ENCODE measurements around the gene MMP28.
A peak's percentile ranks its signal among the peaks of the same experiment; 100 is the strongest.
"Not testable (repeated sequence)": the region's sequence is repeated elsewhere in the genome, so short reads cannot be mapped to it uniquely, and the experiment has no call there.

Gene MMP28

DNA sequence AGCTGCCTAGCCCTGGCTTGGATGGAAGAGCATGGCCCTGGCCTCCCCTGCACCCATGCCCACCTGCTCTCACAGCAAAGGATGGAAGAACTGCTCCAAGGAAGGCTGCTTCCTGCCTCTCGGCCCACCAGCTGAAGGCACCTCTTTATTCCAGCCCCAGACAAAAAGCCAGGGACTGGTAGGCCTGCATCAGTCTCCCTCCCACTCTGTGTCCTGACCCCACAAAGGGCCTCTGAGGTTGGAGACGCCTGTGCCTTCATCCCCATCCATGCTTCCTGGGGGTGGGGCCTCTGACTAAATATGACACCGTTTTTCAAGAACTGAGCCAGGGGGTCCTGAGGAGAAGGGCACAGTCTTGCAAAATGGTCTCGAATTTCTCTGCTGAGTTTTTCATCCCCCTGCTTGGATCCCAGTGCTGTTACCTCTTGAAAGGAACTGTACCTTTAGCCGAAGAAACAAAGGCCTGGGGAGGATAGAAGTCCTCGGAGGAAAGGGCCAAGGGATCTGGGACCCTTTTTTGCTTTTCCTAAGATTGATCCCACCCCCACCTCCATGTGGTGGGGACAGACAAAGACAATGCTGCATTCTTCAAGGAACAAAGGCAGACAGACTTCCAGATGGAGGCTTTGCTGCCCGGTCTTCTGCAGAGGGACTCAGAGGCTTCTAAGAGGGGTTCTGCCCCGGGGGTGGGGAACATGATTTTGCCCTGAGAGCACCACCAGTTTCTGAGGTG lies 29.5 kb downstream of the MMP28 start:
- DNase-seq (ENCODE audit: low read depth) = no peak

DNA sequence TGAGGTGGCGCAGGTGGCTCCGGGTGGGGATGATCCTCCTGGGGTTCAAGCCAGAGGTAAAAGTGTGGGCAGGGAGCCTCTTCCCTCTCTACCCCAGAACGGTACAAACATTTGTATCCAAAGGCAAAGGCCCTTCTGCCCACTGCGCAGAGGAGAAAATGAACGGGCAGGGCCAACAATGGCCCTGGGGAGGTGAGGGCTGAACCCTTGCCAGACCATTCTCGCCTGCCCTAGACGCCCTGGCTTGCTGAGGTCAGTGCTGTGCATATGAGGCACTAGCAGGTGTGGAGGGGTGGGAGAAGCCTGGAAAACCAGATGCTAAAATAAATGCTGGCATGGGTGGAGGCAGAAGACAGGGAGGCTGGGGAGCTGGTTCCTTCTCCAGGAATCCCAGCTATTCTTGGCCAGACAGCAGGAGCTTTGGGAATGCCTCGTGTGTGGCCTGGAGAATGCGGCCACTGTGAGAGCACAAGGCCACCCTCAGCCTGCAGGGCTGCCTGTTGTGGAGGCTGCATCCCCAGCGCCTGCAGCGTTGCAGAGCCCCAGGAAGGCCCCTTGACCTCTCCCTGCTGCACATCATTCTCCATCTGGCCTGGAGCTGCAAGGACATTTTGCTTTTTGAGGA lies 30.2 kb downstream of the MMP28 start:
- DNase-seq (ENCODE audit: low read depth) = no peak

DNA sequence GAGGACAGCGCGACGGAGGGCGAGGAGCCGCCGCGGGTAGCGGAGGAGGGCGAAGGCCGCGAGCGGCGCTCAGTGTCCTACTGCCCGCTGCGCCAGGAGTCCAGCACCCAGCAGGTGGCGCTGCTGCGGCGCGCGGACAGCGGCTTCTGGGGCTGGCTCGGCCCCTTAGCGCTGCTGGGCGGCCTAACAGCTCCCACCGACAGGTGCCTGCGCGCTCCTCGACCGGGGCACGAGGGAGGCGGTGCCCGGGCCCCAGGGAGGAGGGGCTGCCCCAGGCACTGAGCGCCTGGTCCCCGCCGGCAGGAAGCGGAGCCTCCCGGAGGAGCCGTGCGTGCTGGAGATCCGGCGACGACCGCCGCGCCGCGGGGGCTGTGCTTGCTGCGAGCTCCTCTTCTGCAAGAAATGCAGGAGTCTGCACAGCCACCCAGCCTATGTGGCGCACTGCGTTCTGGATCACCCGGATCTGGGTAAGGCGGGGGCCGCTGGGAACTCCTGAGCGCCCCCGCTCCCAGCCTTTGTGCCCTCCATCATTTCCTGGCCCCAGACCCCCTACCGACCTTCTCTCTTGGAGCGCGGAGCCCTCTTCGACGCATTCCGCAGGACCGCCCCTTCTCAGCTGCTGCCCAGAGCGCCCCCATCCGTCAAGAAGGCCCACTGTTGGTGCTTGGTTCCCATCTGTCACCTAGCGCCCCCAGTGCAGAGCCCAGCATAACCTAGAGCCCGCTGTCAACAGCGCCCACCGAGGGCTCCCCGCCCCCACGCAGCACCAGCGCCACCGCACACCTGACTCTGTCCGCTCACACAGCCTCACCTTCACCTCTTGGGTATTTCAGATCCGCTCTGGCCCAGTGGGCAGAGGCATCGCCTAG lies 31.1 kb downstream of the MMP28 start:
- peak; percentile 77 for DNase-seq (ENCODE audit: low read depth)

DNA sequence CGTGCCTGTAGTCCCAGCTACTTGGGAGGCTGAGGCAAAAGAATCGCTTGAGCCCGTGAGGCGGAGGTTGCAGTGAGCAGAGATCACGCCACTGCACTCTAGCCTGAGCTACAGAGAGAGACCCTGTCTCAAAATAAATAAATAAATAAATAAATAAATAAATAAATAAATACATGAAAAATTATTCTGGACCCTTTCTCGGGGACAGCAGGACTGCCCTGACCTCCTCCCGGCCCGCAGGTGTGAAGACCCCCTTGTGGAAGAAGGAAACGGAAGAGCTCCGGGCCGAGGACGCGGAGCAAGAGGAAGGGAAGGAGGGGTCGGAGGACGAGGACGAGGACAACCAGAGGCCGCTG lies 31.7 kb downstream of the MMP28 start:
- DNase-seq (ENCODE audit: low read depth) = no peak

DNA sequence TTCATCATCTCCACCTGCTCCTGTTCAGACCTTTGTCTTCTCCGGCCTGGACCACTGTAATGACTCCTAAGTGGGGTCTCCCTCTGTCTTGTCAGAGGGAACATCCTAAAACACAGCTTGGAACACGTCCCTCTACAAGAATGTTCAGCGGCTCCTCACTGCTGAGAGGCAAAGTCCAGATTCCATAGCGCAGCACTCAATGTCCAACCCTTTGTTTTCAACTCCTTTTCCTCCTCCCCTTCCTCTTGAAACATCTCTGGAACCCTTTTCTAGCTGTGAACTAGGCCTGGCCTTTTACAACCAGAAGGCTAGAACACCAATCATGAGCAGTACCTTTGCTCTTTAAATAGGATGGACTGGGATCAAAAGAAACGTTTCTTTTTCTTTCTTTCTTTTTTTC lies 33.8 kb downstream of the MMP28 start:
- no peak for DNase-seq (ENCODE audit: low read depth)

DNA sequence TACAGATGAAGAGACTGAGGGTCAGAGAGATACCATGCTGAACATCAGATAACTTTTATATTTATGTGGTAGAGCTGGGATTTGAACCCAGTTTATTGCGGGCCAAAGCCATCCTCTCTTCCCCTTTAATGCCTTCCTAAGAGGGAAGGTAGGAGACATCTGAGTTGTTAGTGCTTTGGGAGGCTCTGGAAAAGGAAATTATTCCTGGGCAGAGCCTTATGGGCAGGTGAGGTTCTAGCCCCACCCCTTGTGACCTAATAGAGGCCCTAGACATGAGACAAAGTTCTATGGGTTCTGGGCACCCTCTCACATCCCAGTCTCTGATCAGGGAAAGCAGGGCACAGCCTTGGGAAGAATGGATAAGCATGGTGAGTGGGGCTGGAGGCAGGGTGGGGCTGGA lies 34.9 kb downstream of the MMP28 start, which contains the start of gene C17orf50:
Gene C17orf50, plus strand, starts transcription at position 301 of the 400 bp plus-strand sequence. Its CDS starts 55 bp downstream, at position 356.
- no peak for DNase-seq (ENCODE audit: low read depth)

DNA sequence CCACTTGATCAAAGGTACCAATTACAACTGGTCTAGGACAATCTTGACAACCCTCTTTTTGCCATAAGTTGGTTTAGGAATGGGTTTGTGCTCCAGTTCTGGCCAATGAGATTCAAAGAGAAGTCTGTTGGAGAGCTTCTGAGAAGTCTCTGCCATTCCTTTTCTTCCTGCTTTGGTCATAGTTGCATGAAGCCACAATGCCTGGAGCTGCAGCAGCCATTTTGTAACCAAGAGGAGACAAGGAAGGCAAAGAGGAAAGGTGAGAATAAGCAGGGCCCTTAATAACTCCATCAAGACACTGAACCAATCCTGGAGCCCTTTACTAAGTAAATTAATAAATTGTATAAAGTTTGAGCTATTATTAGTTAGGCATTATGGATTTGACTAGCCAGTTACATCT lies 38.2 kb downstream of the MMP28 start:
- no peak for DNase-seq (ENCODE audit: low read depth)

DNA sequence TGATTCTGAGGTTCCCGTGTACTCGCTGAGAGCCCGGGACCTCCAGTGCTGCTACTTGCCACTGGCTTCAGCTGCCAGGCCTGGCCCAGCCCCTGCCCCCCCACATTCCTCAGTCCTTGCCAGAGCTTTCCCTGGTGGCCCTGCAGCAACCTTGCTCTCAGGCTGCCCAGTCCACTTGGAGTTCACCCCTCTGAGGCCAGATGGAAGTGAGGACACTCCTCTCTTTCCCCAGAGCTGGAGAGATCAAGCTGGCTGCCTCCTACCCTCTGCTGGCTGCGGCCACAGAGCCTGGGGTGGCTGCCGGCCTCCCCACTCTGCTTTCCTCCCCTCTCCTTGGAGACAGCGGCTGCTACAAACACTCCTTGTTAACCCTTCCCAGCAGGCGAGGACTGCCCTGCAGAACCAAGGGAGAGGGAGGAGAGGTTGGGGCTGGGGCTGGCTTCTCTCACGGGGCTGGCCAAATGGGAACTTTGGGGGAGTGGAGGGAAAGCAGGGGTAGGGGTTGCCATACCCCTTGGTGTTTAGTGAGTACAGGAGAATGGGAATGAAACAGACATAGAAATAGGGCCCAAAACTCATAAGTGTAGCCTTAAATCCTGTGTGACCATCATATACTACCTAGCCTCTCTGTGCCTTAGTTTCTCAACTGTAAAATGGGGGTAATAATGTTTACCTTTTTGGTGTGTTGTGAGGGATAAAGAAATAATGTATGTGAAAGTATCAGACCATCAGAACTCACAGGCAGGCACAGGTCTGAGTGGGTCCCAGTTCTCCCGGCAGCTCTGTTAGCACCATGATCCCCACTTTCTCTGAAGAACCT lies 42.3 kb downstream of the MMP28 start, which contains the start of gene GAS2L2:
Gene GAS2L2, minus strand, starts transcription at position 295 of the 820 bp plus-strand sequence. CDS start 389 bp downstream, outside the sequence.
- no peak for DNase-seq (ENCODE audit: low read depth)

DNA sequence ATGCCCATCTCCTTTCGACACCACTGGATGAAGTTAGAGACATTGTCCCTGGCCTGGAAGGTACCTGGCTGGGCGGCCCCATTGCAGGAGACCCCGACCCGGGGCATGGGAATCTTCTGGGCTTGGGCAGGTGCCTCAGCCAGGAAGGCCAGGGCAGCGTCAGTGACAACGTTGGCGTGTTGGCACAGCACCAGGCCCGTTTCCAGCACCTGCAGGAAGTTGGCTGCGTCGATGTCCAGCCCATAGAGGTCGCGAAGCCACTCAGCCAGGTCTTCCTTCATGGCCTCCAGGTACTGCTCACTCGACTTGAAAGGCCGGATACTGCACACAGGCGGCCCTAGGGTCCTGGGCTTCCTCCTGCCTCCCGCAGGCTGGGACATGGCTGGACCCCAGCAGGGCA lies 43.0 kb downstream of the MMP28 start:
- no peak for DNase-seq (ENCODE audit: low read depth)

DNA sequence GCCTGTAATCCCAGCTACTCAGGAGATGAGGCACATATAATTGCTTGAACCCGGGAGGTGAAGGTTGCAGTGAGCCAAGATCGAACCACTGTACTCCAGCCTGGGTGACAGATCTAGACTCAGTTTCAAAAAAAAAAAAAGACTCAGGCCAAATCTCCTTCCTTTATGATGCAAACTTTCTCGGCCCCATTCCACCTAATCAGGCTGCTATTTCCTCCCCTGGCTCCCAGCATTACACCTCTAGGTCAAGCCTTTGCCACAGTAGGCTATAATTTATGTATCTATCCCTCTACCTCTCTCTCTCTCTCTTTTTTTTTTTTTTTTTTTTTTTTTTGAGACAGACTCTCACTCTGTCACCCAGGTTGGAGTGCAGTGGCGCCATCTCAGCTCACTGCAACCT lies 43.9 kb downstream of the MMP28 start:
- DNase-seq (ENCODE audit: low read depth) = not testable (repeated sequence)

DNA sequence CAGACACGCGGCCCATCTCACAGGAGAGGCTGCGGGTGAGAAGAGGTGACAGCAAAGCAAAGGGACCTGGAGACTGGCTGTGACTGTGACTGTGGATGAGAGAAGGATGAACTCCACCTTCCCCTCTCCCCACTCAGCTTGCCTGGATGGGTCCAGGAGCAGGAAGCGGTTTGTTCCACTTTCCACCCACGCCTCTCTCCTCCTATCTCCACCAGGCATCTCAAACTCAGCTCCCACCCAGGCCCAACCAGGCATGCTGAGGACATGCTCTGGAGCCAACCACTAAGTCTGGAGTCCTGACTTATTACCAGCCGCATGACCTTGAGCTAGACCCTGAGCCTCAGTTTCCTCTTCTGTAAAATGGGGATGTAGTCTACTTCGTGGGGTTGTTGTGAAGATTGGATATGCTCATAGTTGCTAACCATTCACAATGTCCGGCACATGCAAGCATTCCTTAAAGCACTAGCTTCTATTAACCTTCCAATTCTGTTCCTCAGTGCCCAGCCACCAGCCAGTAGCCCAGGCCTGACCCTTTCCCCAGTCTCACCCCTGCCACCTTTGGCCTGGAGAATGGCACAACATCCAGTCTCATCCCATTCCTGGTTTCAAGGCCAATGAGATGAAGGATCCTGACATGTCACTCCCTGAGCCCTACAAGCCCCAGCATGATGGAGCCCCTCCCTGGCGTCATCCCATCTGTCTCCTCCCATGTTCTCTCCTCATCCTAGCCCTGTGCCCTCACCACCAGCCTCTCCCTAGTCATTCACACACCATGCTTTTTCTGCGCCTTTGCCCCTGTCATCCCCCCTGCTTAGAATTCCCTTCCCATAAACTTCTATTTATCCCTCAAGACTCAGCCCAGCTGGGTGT lies 44.7 kb downstream of the MMP28 start:
- no peak for DNase-seq (ENCODE audit: low read depth)

DNA sequence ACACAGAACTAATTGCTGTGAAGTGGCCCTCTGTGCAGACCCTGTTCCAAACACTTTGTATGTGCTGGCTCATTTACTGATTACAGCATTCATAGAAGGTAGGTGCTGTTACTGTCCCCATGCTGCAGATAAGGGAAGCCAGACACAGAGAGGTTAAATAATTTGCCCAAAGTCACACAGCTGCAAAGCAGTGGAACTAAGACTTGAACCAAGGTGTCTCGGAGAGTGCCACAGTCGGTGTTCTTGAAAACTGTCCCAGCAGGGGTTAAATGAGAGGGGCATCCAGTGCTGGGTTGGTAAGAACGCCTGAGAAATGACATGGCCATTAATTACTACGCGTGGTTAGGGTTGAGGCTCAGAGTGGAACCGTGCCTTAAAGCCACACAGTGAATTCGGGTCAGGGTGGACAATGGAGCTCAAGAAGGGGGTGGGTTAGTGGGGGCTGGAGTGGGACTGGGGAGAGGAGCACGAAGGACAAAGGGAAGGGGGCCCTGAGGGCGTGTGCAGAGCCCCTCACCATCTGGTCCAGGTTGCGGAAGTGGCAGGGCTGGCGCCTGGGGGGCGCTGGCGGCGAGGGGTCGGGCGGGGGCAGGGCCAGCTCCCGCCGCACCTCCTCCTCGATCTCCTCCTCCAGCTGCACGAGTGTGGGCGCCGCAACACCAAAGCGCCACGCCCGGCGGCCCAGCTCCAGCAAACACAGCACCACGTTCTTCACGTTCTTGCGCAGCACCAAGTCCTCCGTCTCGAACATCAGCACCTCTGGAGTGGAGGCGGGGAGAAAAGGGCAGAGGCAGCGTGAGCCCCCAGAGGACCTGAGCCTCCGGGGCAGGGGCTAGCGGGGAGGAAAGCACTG lies 45.7 kb downstream of the MMP28 start:
- DNase-seq (ENCODE audit: low read depth) = no peak

DNA sequence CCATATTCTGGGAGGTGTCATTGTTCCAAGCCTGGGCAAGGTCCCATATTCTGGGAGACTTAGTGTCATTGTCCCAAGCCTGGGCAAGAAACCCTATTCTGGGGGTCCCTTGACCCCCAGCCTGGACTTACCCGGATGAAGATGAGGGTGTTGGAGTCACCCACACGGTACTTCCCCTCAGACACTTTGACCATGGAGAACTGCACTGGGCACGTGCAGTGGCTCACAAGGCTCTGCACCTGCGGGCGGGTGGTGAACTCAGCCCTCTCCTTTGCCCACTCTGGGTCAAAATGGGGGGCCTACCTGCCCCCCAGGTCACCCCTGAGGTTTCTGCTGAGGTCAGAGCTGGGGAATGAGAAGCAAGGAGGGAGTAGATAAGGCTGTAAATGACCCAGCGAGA lies 46.5 kb downstream of the MMP28 start:
- no peak for DNase-seq (ENCODE audit: low read depth)

DNA sequence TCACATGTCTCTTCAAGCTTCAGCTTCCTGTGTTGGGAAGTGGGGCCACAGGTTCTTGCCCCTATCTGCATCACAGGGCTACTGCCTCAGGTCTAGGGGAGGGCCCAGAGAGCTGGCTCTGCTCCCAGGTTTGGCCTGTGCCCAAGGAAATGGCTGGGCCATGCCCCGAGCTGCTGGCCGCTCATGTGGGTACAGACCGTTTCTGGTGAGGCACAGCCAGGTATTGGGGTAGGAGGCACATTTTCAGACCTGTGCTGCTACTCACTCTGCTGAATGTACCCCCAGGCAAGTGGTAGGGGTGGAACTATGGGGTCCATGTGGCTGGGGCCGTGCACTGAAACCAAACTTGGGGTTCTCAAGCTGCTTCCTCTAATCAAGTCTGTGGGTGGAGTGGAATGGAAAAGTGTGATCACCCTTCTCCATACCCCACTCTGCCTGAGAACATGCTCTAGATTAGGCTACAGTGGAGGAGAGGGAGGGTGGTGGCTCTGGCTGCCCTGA lies 47.0 kb downstream of the MMP28 start:
- DNase-seq (ENCODE audit: low read depth) = no peak

DNA sequence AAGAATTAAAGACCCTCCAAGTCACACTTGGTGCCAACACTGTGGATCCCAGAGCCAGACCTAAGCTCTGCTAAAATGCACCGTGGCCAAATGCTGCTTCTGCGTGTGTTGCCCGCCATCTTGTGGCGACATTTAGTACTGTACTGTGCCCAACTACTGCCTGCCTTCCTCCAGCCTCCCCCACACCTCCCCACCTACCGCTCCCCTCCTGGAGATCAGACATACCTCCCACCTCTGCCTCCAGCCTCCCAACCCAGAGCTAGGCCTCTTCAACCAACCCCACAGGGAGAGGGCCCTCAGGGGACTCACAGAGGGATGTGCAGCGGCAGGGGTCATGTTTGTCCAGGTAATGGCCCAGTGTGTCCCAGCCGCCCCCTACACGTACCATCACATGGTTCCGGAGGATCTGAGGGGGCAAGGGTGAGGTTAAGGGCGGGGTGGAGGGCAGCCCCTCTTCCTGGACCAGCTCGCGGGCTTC lies 47.9 kb downstream of the MMP28 start:
- DNase-seq (ENCODE audit: low read depth) = peak; percentile 67

DNA sequence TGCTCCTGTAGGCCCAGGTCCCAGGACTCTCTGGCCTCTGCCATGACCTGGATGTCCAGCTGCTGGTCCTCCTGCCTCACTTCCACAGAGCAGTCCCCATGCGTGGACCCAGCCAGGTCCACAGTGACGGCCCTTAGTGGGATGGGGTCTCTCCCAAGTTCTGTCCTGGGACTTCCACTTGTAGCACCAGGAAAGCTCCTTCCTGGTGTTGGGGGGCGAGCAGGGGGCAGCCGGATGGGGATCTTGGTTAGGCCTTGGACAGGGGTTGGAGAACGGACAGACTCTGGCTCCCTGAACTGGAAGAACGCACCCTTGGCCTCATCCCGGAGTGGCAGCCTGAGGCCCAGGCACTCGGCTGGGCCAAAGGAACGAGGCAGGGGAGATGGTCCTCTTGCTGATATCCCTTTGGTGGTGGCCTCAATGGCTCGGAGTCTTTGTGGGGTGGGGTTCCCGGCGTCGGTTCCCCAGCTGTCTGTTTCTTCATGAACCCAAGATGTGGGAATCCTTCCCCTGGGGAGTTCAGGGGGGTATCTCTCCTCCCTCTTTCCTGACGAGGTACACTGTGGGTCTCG lies 49.6 kb downstream of the MMP28 start:
- DNase-seq (ENCODE audit: low read depth) = no peak

DNA sequence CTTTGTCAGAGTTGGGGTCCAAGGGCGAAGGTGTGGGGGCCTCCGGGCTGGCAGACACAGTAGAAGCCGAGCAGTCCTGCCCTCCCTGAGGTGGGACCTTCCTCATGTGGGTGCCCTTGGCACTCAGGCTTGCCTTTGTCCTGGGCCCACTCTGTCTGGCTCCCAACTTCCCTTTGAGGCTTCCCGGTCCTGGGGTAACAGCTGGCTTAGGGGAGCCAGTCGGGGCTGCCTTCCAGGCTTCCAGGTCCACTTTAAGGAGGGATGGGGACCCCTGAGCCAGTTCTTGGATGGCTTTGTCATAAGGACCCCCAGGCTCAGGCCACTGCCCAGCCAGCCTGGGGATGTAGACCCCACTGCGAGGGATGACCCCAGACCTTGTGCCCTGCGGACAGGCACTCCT lies 50.2 kb downstream of the MMP28 start:
- no peak for DNase-seq (ENCODE audit: low read depth)

DNA sequence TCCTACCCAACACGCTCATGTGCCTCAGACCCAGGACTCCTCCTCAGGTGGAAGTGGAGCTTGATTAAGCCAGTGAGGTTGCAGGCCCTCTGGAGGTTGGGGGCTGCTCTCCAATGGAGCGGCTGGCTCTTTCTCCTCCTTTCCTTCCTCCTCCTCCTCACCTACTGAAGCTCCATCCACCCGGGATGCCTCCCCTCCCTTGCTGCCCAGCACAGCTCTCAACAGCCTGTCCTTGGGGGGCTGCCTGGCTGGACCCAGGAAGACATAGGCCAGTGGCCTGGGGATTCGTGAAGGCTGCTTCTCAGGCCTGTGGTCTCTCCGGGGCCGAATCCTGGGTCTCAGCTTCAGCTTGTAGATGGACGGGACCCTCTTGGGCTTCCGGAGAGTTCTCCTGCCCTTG lies 50.6 kb downstream of the MMP28 start:
- DNase-seq (ENCODE audit: low read depth) = no peak

DNA sequence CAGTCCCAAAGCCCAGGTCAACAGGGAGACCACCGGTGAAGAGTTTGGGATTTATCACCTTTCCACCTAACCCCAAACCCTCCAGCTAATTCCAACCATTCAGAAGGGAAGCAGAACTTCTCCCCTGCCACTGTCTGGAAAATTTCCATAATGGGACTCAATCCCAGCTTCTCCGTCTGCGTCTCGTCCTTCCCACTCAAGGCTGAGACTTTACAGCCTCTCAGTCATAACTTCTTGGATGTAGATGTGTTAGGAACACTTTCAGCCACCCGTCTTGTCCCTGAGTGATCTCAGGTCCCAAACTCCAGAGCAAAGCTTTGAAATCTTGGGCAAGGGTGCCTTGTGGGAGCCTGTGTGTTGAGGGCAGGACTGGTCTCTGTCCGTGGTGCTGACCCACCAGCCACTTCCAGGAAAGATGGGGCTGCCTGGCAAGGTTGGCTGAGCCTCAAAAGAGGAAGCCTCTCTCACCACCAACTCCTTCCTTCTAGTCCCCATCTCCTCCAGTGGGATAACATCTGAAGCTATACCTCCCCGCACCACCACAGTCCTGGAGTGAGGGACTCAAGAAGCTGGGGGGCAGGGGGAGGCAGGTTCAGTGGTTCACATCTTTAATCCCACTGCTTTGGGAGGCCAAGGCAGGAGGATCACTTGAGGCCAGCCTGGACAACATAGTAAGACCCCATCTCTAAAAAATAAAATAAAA lies 51.7 kb downstream of the MMP28 start:
- no peak for DNase-seq (ENCODE audit: low read depth)

Data from activated gamma-delta T cell treated with anti-CD3 and anti-CD28 coated beads, Interleukin-2, amount 50 U/mL, for 16 hours (primary cell).